Stimulated activated CD4-positive, alpha-beta T cell treated with anti-CD3 and anti-CD28 coated beads, Interleukin-12 subunit alpha, Interleukin-12 subunit beta, amount 100 ng/mL, for 24 hours (primary cell): Measurements from ENCODE around the gene TFDP2.
"Not testable (repeated sequence)": the region's sequence is repeated elsewhere in the genome, so short reads cannot be mapped to it uniquely, and the experiment has no call there.

Experiments used
- DNase-seq, 2 experiments: peaks; one replicate each; pipeline ENCODE4 v3.0.0-alpha.2; 2020; ENCODE audit warnings: low read depth in 2 of 2

Gene TFDP2

GRCh38 chr3:142075656-142076055 is 73.7 kb downstream of the TFDP2 start:
- DNase-seq, result not testable (repeated sequence)

DNA sequence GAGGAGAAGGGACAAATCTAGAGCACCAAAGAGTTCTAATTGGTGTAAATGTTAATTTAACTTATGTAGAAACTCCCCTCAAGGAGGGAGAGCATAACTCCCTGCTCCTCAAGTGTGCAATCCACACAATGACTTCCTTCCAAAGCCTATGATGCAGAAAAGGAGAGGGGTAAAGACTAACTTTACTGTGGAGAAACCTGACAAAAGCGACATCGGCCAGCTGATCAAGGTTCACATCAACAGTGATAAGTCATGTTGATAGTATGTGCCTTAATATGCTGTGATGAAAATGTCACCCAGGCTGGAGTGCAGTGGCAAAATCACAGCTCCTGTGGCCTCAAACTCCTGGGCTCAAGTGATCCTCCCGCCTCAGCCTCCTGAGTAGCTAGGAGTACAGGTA is 76.5 kb downstream of the TFDP2 start:
- DNase-seq, result no peak

DNA sequence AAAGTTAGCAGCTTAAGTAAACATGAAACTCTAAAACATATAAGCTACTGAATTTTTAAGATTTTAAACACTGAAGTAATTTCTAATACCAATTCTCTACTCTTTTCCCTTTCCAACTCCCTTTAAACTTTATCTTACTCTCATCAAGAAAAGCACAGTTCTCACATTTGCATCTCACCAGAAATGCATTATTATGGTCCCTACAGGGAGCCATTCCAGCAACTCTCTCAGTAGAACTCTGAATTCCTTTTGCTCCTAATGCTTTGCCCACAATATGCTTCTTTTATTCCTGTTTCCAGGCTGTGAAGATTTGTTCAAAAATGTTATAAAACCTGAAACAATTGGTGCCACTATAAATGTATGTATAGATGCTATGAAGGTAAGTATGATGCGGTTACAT is 83.4 kb downstream of the TFDP2 start:
- DNase-seq, result no peak

GRCh38 chr3:142065344-142065743 is 84.0 kb downstream of the TFDP2 start:
- no peak for DNase-seq

- DNase-seq, result no peak
These were observed 84.9 kb downstream of the TFDP2 start for GRCh38 chr3:142064454-142064853.

GRCh38 chr3:142057331-142057725 is 92.0 kb downstream of the TFDP2 start:
- DNase-seq, result no peak

- no peak for DNase-seq
These were observed 92.6 kb downstream of the TFDP2 start for GRCh38 chr3:142056656-142057330.

DNA sequence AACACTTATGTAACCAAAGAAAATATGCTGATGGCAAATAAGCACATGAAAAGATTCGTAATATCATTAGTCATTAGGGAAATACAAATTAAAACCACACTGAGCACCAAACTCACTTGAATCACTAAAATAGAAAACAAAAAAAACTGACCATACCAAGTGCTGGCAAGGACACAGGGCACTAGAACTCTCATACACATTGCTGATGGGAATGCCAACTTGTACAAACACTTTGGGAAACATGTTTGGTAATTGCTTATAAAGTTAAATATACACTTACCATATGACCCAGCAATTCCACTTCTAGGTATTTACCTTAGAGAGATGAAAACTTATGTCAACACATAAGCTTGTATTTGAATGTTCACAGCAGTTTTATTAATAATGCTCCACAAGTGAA is 95.5 kb downstream of the TFDP2 start:
- no peak for DNase-seq

GRCh38 chr3:142053244-142053643 is 96.1 kb downstream of the TFDP2 start:
- DNase-seq, result no peak

- DNase-seq, result no peak
These were observed 98.0 kb downstream of the TFDP2 start for GRCh38 chr3:142051351-142051750.

DNA sequence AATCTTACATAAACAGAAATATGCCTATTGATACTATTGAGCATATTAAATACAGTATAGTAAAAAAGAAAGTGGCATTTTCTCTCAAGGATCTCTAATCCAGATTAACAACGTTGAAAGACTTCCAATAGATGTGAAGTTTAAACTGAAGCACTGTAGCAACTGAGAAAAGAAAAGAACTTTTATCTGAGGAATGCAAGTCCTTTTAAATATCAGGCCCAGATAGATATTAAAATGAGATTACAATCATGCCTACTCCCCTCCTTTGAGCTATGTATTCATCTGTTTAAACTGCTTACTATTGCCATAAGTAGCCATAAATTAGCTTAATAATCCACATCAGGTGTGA is 102.3 kb downstream of the TFDP2 start:
- no peak for DNase-seq

GRCh38 chr3:142046320-142047020 is 102.9 kb downstream of the TFDP2 start:
- no peak for DNase-seq

- no peak for DNase-seq
These were observed 108.3 kb downstream of the TFDP2 start for GRCh38 chr3:142040941-142041491.

DNA sequence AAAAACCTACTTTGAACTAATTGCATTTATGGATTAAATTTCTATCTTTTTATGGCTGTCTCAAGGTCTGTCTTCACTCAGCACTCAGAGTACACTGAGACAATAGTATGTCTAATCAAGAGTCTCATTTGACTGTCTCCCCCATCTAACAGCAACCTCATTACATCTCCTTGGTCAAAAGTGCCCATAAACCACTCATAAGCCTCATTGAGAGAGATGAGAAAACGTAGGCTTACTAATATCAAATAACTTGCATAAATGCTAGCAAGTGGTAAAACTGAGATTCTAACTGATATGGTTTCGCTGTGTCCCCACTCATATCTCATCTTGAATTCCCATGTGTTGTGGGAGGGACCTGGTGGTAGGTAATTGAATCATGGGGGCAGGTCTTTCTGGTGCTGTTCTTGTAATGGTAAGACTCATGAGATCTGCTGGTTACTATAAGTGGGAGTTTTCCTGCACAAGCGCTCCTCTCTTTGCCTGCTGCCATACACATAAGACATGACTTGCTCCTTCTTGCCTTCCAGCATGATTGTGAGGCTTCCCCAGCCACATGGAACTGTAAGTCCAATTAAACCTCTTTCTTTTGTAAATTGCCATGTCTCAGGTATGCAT is 113.9 kb downstream of the TFDP2 start:
- DNase-seq, result no peak

DNA sequence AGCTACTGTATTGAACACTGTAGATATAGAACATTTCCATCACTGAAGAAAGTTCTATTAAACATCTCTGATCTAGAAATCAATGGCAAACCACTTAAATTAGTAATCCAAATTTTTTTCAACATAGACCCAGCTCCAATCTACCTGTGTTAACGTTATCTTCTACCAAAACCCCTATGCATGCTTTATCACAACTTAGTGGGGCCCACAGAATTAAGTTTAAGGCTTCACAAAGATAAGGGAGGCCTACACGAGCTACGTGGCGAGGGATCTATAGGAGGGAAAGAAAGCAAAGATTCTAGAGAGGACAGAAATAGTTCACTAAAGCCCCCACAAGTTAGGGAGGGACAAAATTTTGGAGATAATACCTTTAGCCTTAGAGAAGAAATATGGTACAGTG is 116.1 kb downstream of the TFDP2 start:
- no peak for DNase-seq

- no peak for DNase-seq
These were observed 117.8 kb downstream of the TFDP2 start for GRCh38 chr3:142031575-142031974.

- no peak for DNase-seq
These were observed 119.6 kb downstream of the TFDP2 start for GRCh38 chr3:142029791-142030190.

DNA sequence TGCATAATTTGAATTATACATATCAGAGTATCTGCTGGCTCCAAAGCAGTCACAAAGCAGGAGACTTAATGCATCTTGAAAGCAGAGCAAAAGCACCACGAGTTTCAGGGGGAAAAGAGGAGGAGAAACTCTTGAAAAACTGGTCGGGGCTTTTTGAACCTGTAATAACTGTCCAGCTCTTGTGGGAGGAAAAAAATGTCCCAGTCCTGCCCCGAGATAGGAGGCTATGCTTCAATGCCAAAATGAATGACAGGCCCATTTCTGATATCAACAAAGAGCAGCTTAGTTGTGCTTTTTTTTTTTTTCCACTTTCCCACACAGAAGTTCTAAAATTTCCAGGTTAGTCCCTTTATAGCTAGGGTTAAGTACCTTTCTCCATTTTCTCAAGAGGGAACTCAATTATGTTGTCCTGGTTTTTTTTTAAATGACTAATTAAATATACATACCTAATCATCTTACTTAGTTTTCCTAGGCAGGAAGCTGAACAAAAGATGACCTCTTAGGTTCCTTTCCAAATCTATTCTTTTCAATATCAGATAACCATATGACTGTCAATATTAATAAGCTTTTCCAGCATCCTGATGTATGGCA is 120.2 kb downstream of the TFDP2 start:
- no peak for DNase-seq

- DNase-seq, result no peak
These were observed 121.0 kb downstream of the TFDP2 start for GRCh38 chr3:142028243-142028777.

- peak in 1 of 2 experiments; percentile 11 for DNase-seq
These were observed 121.6 kb downstream of the TFDP2 start for GRCh38 chr3:142027735-142028134.

- DNase-seq, result no peak
These were observed 122.0 kb downstream of the TFDP2 start for GRCh38 chr3:142027300-142027699.

DNA sequence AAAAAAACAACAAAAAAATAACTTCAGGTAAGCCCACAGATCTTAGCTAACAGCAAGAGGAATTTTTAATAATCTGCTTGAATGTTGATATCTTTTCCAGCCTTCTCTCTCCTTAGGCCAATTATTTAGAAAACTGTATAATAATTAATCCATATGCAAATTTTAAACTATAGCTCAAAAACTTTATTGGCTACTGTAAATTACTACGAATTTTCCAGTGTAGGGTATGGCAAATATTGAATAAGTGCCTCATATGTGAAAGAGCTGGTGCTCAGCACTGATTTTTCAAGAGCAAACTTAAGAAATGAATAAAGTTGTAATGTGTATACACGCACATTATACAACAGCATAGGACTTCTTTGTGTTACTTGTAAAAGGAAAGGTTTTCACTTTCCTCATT is 123.0 kb downstream of the TFDP2 start:
- DNase-seq, result no peak
